HepG2 (cell line): ENCODE results near the gene ATP4A. TPM values are rescaled to one million over a fixed set of nuclear protein-coding genes. Genes with fewer than 3 reads are reported as not detected.

ENCODE experiments used
- CAMTA2 ChIP-seq: sonication (generic); formaldehyde crosslinking; IDR thresholded peaks from 2 replicates; pipeline ENCODE4 v1.4.0; 2020; ENCODE audit warnings: mild to moderate bottlenecking, missing genetic modification reagents, borderline replicate concordance
- FOXA3 ChIP-seq: IDR thresholded peaks from 2 replicates; pipeline ENCODE4 v1.6.1; 2016; ENCODE audit warnings: missing genetic modification reagents, missing compliant biosample characterization
- IRF1 ChIP-seq: sonication (generic); formaldehyde crosslinking; IDR thresholded peaks from 2 replicates; pipeline ENCODE4 v1.4.0; 2020; ENCODE audit warnings: low read depth, mild to moderate bottlenecking, missing genetic modification reagents
- KIAA2018 ChIP-seq: sonication (generic); formaldehyde crosslinking; IDR thresholded peaks from 2 replicates; pipeline ENCODE4 v1.5.0; 2020; ENCODE audit warnings: mild to moderate bottlenecking, missing genetic modification reagents, borderline replicate concordance
- MLLT10 ChIP-seq: sonication (generic); formaldehyde crosslinking; IDR thresholded peaks from 2 replicates; pipeline ENCODE4 v1.4.0; 2020; ENCODE audit warnings: missing genetic modification reagents
- NFRKB ChIP-seq: fragments of 450-650 bp; IDR thresholded peaks from 2 replicates; pipeline ENCODE4 v1.6.1; 2017
- NR2F6 ChIP-seq, 2 experiments: IDR thresholded peaks; 2 replicates each; pipeline ENCODE4 v1.6.1; 2016; ENCODE audit warnings: antibody characterized with exemption in 1 of 2, mild to moderate bottlenecking in 1 of 2
- PBX2 ChIP-seq: IDR thresholded peaks from 2 replicates; pipeline ENCODE4 v1.6.1; 2016; ENCODE audit warnings: control low read depth
- ZBTB26 ChIP-seq: IDR thresholded peaks from 2 replicates; pipeline ENCODE4 v1.6.1; 2016; ENCODE audit warnings: missing compliant biosample characterization, missing genetic modification reagents, borderline replicate concordance
- ZEB1 ChIP-seq: IDR thresholded peaks from 2 replicates; pipeline ENCODE4 v1.6.1; 2012; ENCODE audit warnings: mild to moderate bottlenecking, low read depth, inconsistent platforms; ENCODE audit not compliant: insufficient replicate concordance
- ZFP37 ChIP-seq: sonication (generic); formaldehyde crosslinking; IDR thresholded peaks from 2 replicates; pipeline ENCODE4 v1.4.0; 2020; ENCODE audit warnings: missing genetic modification reagents, borderline replicate concordance
- ZFP62 ChIP-seq: sonication (generic); formaldehyde crosslinking; IDR thresholded peaks from 2 replicates; pipeline ENCODE4 v1.4.0; 2020; ENCODE audit warnings: missing genetic modification reagents
- ZNF30 ChIP-seq: sonication (generic); formaldehyde crosslinking; IDR thresholded peaks from 2 replicates; pipeline ENCODE4 v1.5.0; 2020; ENCODE audit warnings: mild to moderate bottlenecking, missing genetic modification reagents
- ZNF414 ChIP-seq: sonication (generic); formaldehyde crosslinking; IDR thresholded peaks from 2 replicates; pipeline ENCODE4 v1.5.0; 2020; ENCODE audit warnings: missing genetic modification reagents
- ZNF496 ChIP-seq: sonication (generic); formaldehyde crosslinking; IDR thresholded peaks from 2 replicates; pipeline ENCODE4 v1.8.1; 2023; ENCODE audit warnings: mild to moderate bottlenecking, moderate library complexity, missing genetic modification reagents; ENCODE audit not compliant: insufficient replicate concordance
- ZNF580 ChIP-seq: IDR thresholded peaks from 2 replicates; pipeline ENCODE4 v1.6.1; 2016; ENCODE audit warnings: low read depth, borderline replicate concordance
- ZNF660 ChIP-seq: sonication (generic); formaldehyde crosslinking; IDR thresholded peaks from 2 replicates; pipeline ENCODE4 v1.5.1; 2020; ENCODE audit warnings: mild to moderate bottlenecking, low read depth, missing genetic modification reagents, borderline replicate concordance
- ZNF746 ChIP-seq: sonication (generic); formaldehyde crosslinking; IDR thresholded peaks from 2 replicates; pipeline ENCODE4 v1.8.0; 2022; ENCODE audit warnings: mild to moderate bottlenecking, missing genetic modification reagents
- polyA plus RNA-seq, 8 experiments: library from polyadenylated mRNA; depleted of rRNA in 3 of 8; stranded (reverse) in 7 of 8; unstranded in 1 of 8; fragments of >200 nt; fragmentation: Illumina TruSeq in 4 of 8; extraction: Trizol in 4 of 8; gene quantifications; 2 replicates each; pipeline versions ENCODE4 v1.2.1 to v1.2.3, GENCODE V29; 2011 to 2016; ENCODE audit warnings: low read depth in 4 of 8, missing spikeins in 1 of 8, mixed read lengths in 1 of 8; ENCODE audit not compliant: insufficient read depth in 1 of 8
- total RNA-seq, 5 experiments: library from RNA; depleted of rRNA; stranded (reverse); fragments of >200 nt; fragmentation: Illumina TruSeq; extraction: Trizol; gene quantifications; 2 replicates each; pipeline ENCODE4 v1.2.3, GENCODE V29; 2016; ENCODE audit warnings: low read depth in 1 of 5

The ATP4A gene
- total and polyA plus RNA-seq, 2 of the 13 experiments (the other 11 are each of a cell fraction or from before 2014, with no cell fraction given), result 0.08 to 0.11 TPM

- no peak for TF ChIP-seq KIAA2018 (CRISPR knock-in tag)
- TF ChIP-seq ZFP37 (CRISPR knock-in tag), result no peak
- TF ChIP-seq ZNF746 (CRISPR knock-in tag), result peak; percentile 64
- peak; percentile 78 for TF ChIP-seq ZEB1
- no peak for TF ChIP-seq MLLT10 (CRISPR knock-in tag)
- TF ChIP-seq CAMTA2, result no peak
- TF ChIP-seq IRF1 (CRISPR knock-in tag), result no peak
- TF ChIP-seq ZNF414 (CRISPR knock-in tag), result no peak
- peak; percentile 65 for TF ChIP-seq FOXA3
- no peak for TF ChIP-seq ZNF660 (CRISPR knock-in tag)
- TF ChIP-seq ZNF580 (CRISPR knock-in tag), result no peak
- no peak for TF ChIP-seq ZBTB26
- TF ChIP-seq ZNF496 (CRISPR knock-in tag), result no peak
- no peak for TF ChIP-seq ZNF30 (CRISPR knock-in tag)
- TF ChIP-seq NFRKB, result no peak
- TF ChIP-seq NR2F6 (IDR thresholded peaks at IDR 0.05), result peak; percentile 93
- TF ChIP-seq NR2F6 (CRISPR knock-in tag; IDR thresholded peaks at IDR 0.05), result peak; percentile 97
- no peak for TF ChIP-seq PBX2 (CRISPR knock-in tag)
- TF ChIP-seq ZFP62 (CRISPR knock-in tag), result no peak
Measured at GRCh38 chr19:35569281-35569781, 5.9 kb upstream of the ATP4A start (continued).
